Measurements from ENCODE around the gene MYOCD. TPM values are rescaled to one million over a fixed set of nuclear protein-coding genes. Genes with fewer than 3 reads are reported as not detected.

Gene MYOCD
- total RNA-seq, 1 experiment from 2014 or later, result not detected

GRCh38 chr17:12673788-12674187 lies 8.1 kb downstream of the MYOCD start:
- no peak overlapping the region for H3K9ac ChIP-seq (ENCODE audit: low read length)
- no peak overlapping the region for H3K4me2 ChIP-seq (ENCODE audit: low read length)
- H4K20me1 ChIP-seq (ENCODE audit: insufficient read depth), result no peaks in the 10 kb centered on the region
- ChIA-PET POLR2A (no interaction called here), RAD21 (ENCODE audit: low non-redundant PET in 1 of 2, low total read pairs in 2 of 2, uncharacterized antibody in 2 of 2, unreplicated experiment in 2 of 2) (no interaction called here), CTCF (no interaction called here)
- H3K9me3 ChIP-seq (ENCODE audit: control insufficient read depth in 1 of 2, insufficient read depth in 1 of 2, low read depth in 1 of 2, low read length in 2 of 2), result no peaks in the 10 kb centered on the region
- BruUV-seq (replicated peaks), result no TSS peak
- H3K36me3 ChIP-seq (ENCODE audit: control insufficient read depth in 1 of 2, insufficient read depth in 2 of 2, low read length in 2 of 2), result no peaks in the 10 kb centered on the region
- no peaks in the 10 kb centered on the region for H3K4me1 ChIP-seq (ENCODE audit: control insufficient read depth in 1 of 2, insufficient read depth in 2 of 2, low read length in 2 of 2)
- no peak for TF ChIP-seq SP1 (IDR thresholded peaks at IDR 0.05; ENCODE audit: low read depth)
- TF ChIP-seq POLR2AphosphoS5 (IDR thresholded peaks at IDR 0.05; ENCODE audit: low read depth, low read length), result no peak
- TF ChIP-seq SRF (IDR thresholded peaks at IDR 0.05; ENCODE audit: low read depth), result no peak
- TF ChIP-seq EZH2 (IDR thresholded peaks at IDR 0.05), result no peak
- no peak overlapping the region for H2AFZ ChIP-seq (ENCODE audit: low read depth, low read length, poor library complexity, severe bottlenecking)
- no peak for ATAC-seq
- no peaks in the 10 kb centered on the region for H3K9me2 ChIP-seq (ENCODE audit: insufficient read depth)
- peaks cover 5% of the 10 kb centered on the region; the same call in 1 of the 2 replicates for H3K27me3 ChIP-seq (ENCODE audit: insufficient read depth, low read length)
- DNase-seq (ENCODE audit: low read depth, low spot score), result no peak
- H3K27ac ChIP-seq (ENCODE audit: low read depth, low read length), result no peak overlapping the region
- no peak overlapping the region for H3K4me3 ChIP-seq (replicated peaks in 1 of 2; ENCODE audit: low read depth in 1 of 2, low read length in 2 of 2)
- intact Hi-C loops (cut with micrococcal nuclease), result no loop called here
- H3K79me2 ChIP-seq (ENCODE audit: insufficient read depth, low read length), result no peaks in the 10 kb centered on the region

GRCh38 chr17:12680407-12680897 lies 14.8 kb downstream of the MYOCD start:
- no peak for ATAC-seq
- H3K4me1 ChIP-seq (ENCODE audit: control insufficient read depth in 1 of 2, insufficient read depth in 2 of 2, low read length in 2 of 2), result no peaks in the 10 kb centered on the region
- ChIA-PET POLR2A (no interaction called here), CTCF (no interaction called here), RAD21 (ENCODE audit: low non-redundant PET in 1 of 2, low total read pairs in 2 of 2, uncharacterized antibody in 2 of 2, unreplicated experiment in 2 of 2) (no interaction called here)
- H3K4me2 ChIP-seq (ENCODE audit: low read length), result no peak overlapping the region
- H3K9me3 ChIP-seq (ENCODE audit: control insufficient read depth in 1 of 2, insufficient read depth in 1 of 2, low read depth in 1 of 2, low read length in 2 of 2), result no peaks in the 10 kb centered on the region
- no TSS peak for BruUV-seq (replicated peaks)
- no peak overlapping the region for H3K27ac ChIP-seq (ENCODE audit: low read depth, low read length)
- intact Hi-C loops (cut with micrococcal nuclease), result no loop called here
- no peaks in the 10 kb centered on the region for H4K20me1 ChIP-seq (ENCODE audit: insufficient read depth)
- no peak overlapping the region for H3K4me3 ChIP-seq (replicated peaks in 1 of 2; ENCODE audit: low read depth in 1 of 2, low read length in 2 of 2)
- no peak for DNase-seq (ENCODE audit: low read depth, low spot score)
- H3K36me3 ChIP-seq (ENCODE audit: control insufficient read depth in 1 of 2, insufficient read depth in 2 of 2, low read length in 2 of 2), result no peaks in the 10 kb centered on the region
- no peak overlapping the region for H2AFZ ChIP-seq (ENCODE audit: low read depth, low read length, poor library complexity, severe bottlenecking)
- H3K27me3 ChIP-seq (ENCODE audit: insufficient read depth, low read length), result peaks cover 41% of the 10 kb centered on the region
- H3K9me2 ChIP-seq (ENCODE audit: insufficient read depth), result no peaks in the 10 kb centered on the region
- no peak overlapping the region for H3K9ac ChIP-seq (ENCODE audit: low read length)
- no peaks in the 10 kb centered on the region for H3K79me2 ChIP-seq (ENCODE audit: insufficient read depth, low read length)
- TF ChIP-seq RAD21 (IDR thresholded peaks at IDR 0.05; ENCODE audit: low read depth) (no peak), SRF (IDR thresholded peaks at IDR 0.05; ENCODE audit: low read depth) (no peak), TCF7L2 (IDR thresholded peaks at IDR 0.05; ENCODE audit: borderline replicate concordance, extremely low read depth, insufficient read depth, insufficient read length) (no peak), YY1 (IDR thresholded peaks at IDR 0.05; ENCODE audit: extremely low read depth, insufficient replicate concordance, low read depth, low read length) (no peak), CEBPB (IDR thresholded peaks at IDR 0.05; ENCODE audit: low read depth) (no peak), POLR2A (IDR thresholded peaks at IDR 0.05; ENCODE audit: borderline replicate concordance, extremely low read depth, insufficient read depth, insufficient read length) (no peak), ZFX (IDR thresholded peaks at IDR 0.05) (no peak), ATF3 (IDR thresholded peaks at IDR 0.05) (no peak), POLR2AphosphoS5 (IDR thresholded peaks at IDR 0.05; ENCODE audit: low read depth, low read length) (no peak), ELF1 (IDR thresholded peaks at IDR 0.05; ENCODE audit: borderline replicate concordance, low read depth) (no peak), ZNF274 (IDR thresholded peaks at IDR 0.05; ENCODE audit: low read depth, low read length) (no peak)
- TF ChIP-seq, protein P1, sequence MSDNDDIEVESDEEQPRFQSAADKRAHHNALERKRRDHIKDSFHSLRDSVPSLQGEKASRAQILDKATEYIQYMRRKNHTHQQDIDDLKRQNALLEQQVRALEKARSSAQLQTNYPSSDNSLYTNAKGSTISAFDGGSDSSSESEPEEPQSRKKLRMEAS (IDR thresholded peaks at IDR 0.05), result no peak
- TF ChIP-seq, protein P2, sequence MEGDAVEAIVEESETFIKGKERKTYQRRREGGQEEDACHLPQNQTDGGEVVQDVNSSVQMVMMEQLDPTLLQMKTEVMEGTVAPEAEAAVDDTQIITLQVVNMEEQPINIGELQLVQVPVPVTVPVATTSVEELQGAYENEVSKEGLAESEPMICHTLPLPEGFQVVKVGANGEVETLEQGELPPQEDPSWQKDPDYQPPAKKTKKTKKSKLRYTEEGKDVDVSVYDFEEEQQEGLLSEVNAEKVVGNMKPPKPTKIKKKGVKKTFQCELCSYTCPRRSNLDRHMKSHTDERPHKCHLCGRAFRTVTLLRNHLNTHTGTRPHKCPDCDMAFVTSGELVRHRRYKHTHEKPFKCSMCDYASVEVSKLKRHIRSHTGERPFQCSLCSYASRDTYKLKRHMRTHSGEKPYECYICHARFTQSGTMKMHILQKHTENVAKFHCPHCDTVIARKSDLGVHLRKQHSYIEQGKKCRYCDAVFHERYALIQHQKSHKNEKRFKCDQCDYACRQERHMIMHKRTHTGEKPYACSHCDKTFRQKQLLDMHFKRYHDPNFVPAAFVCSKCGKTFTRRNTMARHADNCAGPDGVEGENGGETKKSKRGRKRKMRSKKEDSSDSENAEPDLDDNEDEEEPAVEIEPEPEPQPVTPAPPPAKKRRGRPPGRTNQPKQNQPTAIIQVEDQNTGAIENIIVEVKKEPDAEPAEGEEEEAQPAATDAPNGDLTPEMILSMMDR (IDR thresholded peaks at IDR 0.05 in 2 of 3, conservative IDR thresholded peaks at IDR 0.05 in 1 of 3; ENCODE audit: borderline replicate concordance in 1 of 3, insufficient read depth in 1 of 3, low read depth in 2 of 3, low read length in 2 of 3), result no peak
- TF ChIP-seq, protein P3, sequence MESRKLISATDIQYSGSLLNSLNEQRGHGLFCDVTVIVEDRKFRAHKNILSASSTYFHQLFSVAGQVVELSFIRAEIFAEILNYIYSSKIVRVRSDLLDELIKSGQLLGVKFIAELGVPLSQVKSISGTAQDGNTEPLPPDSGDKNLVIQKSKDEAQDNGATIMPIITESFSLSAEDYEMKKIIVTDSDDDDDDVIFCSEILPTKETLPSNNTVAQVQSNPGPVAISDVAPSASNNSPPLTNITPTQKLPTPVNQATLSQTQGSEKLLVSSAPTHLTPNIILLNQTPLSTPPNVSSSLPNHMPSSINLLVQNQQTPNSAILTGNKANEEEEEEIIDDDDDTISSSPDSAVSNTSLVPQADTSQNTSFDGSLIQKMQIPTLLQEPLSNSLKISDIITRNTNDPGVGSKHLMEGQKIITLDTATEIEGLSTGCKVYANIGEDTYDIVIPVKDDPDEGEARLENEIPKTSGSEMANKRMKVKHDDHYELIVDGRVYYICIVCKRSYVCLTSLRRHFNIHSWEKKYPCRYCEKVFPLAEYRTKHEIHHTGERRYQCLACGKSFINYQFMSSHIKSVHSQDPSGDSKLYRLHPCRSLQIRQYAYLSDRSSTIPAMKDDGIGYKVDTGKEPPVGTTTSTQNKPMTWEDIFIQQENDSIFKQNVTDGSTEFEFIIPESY (IDR thresholded peaks at IDR 0.05; ENCODE audit: extremely low read depth, insufficient replicate concordance, low read length), result no peak
